PFSK-1 (cell line): ENCODE measurements around the gene PCDHGB6.
"Not testable (repeated sequence)": the region's sequence is repeated elsewhere in the genome, so short reads cannot be mapped to it uniquely, and the experiment has no call there.

Source experiments
- FOXP2 ChIP-seq: optimal IDR thresholded peaks from 2 replicates; pipeline ENCODE3; 2011; ENCODE audit warnings: borderline replicate concordance, control low read depth, inconsistent platforms; ENCODE audit not compliant: insufficient read depth; ENCODE audit errors: extremely low read length, extremely low read depth
- POLR2AphosphoS5 ChIP-seq: IDR thresholded peaks from 2 replicates; pipeline ENCODE4 v1.6.1; 2012; ENCODE audit warnings: low read depth, mild to moderate bottlenecking, control low read depth, low read length, moderate library complexity
- SIN3A ChIP-seq: IDR thresholded peaks from 2 replicates; pipeline ENCODE4 v1.6.1; 2012; ENCODE audit warnings: mild to moderate bottlenecking, low read length, moderate library complexity, borderline replicate concordance; ENCODE audit not compliant: insufficient read depth
- TAF1 ChIP-seq: IDR thresholded peaks from 2 replicates; pipeline ENCODE4 v1.6.1; 2012; ENCODE audit warnings: low read length, control low read depth, borderline replicate concordance; ENCODE audit not compliant: insufficient read depth
- TF ChIP-seq, protein P1 (sequence below), 2 experiments: IDR thresholded peaks; 2 replicates each; pipeline versions ENCODE4 v1.6.1 to v1.8.0; 2011 to 2012; ENCODE audit warnings: low read depth in 2 of 2, low read length in 2 of 2, control low read depth in 1 of 2, inconsistent platforms in 1 of 2, mild to moderate bottlenecking in 1 of 2, moderate library complexity in 1 of 2; ENCODE audit not compliant: insufficient read depth in 1 of 2

Gene PCDHGB6

GRCh38 chr5:141388661-141389060 is 19.2 kb upstream of the PCDHGB6 start:
- TF ChIP-seq SIN3A: no peak
- no peak for TF ChIP-seq POLR2AphosphoS5
- no peak for TF ChIP-seq TAF1
- TF ChIP-seq, protein P1, sequence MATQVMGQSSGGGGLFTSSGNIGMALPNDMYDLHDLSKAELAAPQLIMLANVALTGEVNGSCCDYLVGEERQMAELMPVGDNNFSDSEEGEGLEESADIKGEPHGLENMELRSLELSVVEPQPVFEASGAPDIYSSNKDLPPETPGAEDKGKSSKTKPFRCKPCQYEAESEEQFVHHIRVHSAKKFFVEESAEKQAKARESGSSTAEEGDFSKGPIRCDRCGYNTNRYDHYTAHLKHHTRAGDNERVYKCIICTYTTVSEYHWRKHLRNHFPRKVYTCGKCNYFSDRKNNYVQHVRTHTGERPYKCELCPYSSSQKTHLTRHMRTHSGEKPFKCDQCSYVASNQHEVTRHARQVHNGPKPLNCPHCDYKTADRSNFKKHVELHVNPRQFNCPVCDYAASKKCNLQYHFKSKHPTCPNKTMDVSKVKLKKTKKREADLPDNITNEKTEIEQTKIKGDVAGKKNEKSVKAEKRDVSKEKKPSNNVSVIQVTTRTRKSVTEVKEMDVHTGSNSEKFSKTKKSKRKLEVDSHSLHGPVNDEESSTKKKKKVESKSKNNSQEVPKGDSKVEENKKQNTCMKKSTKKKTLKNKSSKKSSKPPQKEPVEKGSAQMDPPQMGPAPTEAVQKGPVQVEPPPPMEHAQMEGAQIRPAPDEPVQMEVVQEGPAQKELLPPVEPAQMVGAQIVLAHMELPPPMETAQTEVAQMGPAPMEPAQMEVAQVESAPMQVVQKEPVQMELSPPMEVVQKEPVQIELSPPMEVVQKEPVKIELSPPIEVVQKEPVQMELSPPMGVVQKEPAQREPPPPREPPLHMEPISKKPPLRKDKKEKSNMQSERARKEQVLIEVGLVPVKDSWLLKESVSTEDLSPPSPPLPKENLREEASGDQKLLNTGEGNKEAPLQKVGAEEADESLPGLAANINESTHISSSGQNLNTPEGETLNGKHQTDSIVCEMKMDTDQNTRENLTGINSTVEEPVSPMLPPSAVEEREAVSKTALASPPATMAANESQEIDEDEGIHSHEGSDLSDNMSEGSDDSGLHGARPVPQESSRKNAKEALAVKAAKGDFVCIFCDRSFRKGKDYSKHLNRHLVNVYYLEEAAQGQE (IDR thresholded peaks at IDR 0.05; ENCODE audit: insufficient read depth in 1 of 2, low read depth in 2 of 2, low read length in 2 of 2): no peak
- no peak for TF ChIP-seq FOXP2

DNA sequence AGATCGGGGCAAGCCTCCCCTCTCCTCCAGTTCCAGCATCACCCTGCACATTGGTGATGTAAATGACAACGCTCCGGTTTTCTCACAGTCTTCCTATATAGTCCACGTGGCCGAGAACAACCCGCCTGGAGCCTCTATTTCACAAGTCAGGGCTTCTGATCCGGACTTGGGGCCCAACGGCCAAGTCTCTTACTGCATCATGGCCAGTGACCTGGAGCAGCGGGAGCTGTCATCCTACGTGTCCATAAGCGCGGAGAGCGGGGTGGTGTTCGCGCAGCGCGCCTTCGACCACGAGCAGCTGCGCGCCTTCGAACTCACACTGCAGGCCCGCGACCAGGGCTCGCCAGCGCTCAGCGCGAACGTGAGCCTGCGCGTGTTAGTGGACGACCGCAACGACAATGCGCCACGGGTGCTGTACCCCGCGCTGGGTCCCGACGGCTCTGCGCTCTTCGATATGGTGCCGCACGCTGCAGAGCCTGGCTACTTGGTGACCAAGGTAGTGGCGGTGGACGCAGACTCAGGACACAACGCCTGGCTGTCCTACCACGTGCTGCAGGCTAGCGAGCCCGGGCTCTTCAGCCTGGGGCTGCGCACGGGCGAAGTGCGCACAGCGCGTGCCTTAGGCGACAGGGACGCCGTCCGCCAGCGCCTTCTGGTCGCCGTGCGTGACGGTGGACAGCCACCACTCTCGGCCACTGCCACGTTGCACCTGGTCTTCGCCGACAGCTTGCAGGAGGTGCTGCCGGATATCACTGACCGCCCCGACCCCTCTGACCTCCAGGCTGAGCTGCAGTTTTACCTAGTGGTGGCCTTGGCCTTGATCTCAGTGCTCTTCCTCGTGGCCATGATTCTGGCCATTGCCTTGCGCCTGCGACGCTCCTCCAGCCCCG is 18.4 kb upstream of the PCDHGB6 start:
- TF ChIP-seq SIN3A: no peak

- TF ChIP-seq, protein P1 (IDR thresholded peaks at IDR 0.05; ENCODE audit: insufficient read depth in 1 of 2, low read depth in 2 of 2, low read length in 2 of 2): no peak
- TF ChIP-seq POLR2AphosphoS5: no peak
- TF ChIP-seq SIN3A: no peak
- no peak for TF ChIP-seq FOXP2
- no peak for TF ChIP-seq TAF1
Measured at GRCh38 chr5:141392429-141393198, 15.2 kb upstream of the PCDHGB6 start, which contains the start of gene PCDHGA8. Gene PCDHGA8, plus strand, starts transcription at chr5:141392633. Its CDS starts 181 bp downstream, at chr5:141392814.

- TF ChIP-seq SIN3A: no peak
- TF ChIP-seq, protein P1 (IDR thresholded peaks at IDR 0.05; ENCODE audit: insufficient read depth in 1 of 2, low read depth in 2 of 2, low read length in 2 of 2): no peak
- no peak for TF ChIP-seq POLR2AphosphoS5
- no peak for TF ChIP-seq TAF1
- TF ChIP-seq FOXP2: no peak
Measured at GRCh38 chr5:141393267-141393666, 14.6 kb upstream of the PCDHGB6 start.

DNA sequence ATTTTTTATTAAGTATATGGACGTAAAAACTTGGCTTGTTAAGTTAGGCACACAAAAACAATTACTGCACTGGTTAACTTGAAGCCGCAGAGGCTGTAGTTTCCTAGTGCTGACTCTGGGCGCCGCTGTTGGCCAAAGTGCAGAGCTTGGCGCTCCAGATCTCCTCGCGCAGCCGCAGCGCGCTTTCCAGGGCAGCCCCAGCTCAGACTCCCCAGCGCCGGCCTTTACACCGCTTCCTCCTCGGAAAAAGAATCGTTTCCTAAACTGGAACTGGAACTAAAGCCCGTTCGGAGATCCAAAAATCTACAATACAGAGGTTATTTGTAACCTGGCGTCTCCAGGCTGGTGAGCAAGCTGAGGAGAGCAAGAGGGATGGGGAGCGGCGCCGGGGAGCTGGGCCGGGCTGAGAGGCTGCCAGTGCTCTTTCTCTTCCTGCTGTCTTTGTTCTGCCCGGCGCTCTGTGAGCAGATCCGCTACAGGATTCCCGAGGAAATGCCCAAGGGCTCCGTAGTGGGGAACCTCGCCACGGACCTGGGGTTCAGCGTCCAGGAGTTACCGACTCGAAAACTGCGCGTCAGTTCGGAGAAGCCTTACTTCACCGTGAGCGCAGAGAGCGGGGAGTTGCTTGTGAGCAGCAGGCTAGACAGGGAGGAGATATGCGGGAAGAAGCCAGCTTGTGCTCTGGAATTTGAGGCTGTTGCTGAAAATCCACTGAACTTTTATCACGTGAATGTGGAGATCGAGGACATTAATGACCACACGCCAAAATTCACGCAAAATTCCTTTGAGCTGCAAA is 9.9 kb upstream of the PCDHGB6 start, which contains the start of gene PCDHGB5:
Gene PCDHGB5, plus strand, starts transcription at position 192 of the 796 bp plus-strand sequence. Its CDS starts 181 bp downstream, at position 373.
- TF ChIP-seq, protein P1 (IDR thresholded peaks at IDR 0.05; ENCODE audit: insufficient read depth in 1 of 2, low read depth in 2 of 2, low read length in 2 of 2): not testable (repeated sequence)
- TF ChIP-seq POLR2AphosphoS5, SIN3A: not testable (repeated sequence)
